GM21390 (cell line): ENCODE measurements around the gene SMYD1.
"Not testable (repeated sequence)": the region's sequence is repeated elsewhere in the genome, so short reads cannot be mapped to it uniquely, and the experiment has no call there.

Source experiments
- ATAC-seq: cut with Tn5 transposase; IDR thresholded peaks from one replicate; pipeline ENCODE4 v1.9.1; 2021; ENCODE audit not compliant: unreplicated experiment

The SMYD1 gene

GRCh38 chr2:88067598-88067997, at the start of gene SMYD1:
SMYD1 (plus strand) TSS chr2:88067825; CDS start chr2:88067865, 40 bp downstream.
- no peak for ATAC-seq

- ATAC-seq, result not testable (repeated sequence)
Measured at GRCh38 chr2:88018077-88018805, 49.4 kb upstream of the SMYD1 start.

DNA sequence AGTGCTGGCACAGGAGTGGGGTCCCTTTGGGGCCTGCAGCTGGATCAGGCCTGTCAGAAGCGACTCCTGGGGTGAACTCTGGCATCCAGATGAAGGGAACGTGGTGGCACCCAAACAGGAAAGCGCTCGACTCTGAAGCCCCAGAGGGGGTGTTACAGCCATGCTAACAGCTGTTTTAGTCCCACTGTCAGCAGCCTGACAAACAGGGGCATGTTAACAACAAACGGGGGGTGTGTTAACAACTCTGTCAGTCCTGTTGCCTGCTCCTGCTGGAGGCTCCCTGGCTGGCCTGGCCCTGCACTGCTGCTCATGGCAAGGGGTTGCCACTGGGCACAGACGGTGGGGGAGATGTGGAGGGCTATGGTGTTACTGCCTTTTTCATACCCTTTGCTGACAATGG, 48.7 kb upstream of the SMYD1 start:
- ATAC-seq, result no peak

- no peak for ATAC-seq
Measured at GRCh38 chr2:88019985-88020384, 47.6 kb upstream of the SMYD1 start.

- no peak for ATAC-seq
Measured at GRCh38 chr2:88022669-88022921, 45.0 kb upstream of the SMYD1 start.

- ATAC-seq, result no peak
Measured at GRCh38 chr2:88024509-88024908, 43.1 kb upstream of the SMYD1 start.

DNA sequence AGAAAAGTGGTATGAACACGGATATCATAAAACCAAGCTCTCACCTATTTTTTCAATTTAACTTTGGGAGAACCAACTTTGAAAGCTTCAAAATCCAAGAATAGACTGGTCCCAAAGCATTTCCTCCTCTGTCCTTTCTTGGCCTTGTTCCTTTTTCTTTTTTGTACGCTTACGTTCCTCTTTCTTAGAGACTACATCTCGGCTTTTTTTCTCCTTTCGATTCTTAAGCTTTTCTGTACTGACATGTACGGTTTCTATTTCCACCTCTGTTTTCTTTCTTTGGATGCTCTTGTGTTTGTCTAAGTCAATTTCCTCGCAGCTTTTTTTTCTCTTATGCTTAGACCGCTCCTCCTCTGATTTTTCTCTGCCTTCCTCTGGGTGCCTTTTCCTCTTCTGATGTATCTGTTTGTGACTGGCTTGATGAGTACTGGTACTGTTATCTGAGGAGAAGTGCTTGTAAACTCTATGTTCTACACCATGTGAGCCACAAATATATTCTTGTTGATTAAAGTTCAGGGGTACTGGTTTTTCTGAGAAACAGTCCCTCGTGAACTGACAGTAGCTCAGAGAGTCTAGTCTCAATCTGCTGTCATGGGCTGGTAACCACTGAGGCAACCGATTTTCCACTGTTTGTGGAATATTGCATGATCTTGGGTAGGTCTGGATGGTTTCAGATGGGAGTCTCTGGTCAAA, 39.8 kb upstream of the SMYD1 start:
- ATAC-seq, result no peak

GRCh38 chr2:88028931-88029330, 38.7 kb upstream of the SMYD1 start:
- ATAC-seq, result no peak

DNA sequence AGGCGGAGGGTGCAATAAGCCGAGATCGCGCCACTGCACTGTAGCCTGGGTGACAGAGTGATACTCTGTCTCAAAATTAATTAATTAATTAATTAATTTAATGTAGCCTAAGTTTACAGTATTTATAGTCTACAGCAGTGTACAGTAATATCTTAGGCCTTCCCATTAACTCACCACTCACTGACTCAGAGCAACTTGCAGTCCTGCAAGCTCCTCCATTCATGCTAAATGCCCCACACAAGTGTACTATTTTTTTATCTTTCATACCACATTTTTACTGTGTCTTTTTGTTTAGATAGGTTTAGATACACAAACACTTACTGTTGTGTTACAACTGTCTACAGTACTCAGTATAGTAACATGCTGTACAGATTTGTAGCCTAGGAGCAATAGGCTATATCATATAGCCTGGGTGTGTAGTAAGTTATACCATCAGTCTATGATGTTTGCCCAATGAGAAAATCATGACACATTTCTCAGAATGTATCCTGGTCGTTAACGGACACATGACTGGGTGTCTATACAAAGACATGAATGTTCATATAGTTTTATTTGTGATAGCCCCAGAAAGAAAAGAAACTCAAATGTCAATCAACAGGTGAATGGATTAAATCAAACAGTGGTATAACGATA, 35.4 kb upstream of the SMYD1 start:
- no peak for ATAC-seq

DNA sequence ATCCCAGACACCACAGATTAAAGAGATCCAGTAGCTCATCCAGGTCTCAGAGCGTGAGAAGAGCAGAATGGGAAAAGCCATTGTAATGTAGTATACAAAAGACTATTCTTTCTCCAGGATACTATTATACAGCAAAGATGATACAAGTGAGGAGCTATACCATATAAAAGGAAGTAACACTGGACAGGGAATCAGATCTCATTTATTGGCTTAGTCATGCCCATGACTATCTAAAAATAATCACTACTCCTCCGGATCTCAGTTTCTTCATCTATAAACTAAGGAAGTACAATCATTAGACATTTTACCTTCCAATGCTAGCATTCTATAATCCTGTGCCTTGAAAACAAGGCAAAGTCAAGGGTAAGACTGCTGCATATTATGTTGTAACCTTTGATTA, 31.4 kb upstream of the SMYD1 start:
- no peak for ATAC-seq

GRCh38 chr2:88036606-88037005, 31.0 kb upstream of the SMYD1 start:
- no peak for ATAC-seq

DNA sequence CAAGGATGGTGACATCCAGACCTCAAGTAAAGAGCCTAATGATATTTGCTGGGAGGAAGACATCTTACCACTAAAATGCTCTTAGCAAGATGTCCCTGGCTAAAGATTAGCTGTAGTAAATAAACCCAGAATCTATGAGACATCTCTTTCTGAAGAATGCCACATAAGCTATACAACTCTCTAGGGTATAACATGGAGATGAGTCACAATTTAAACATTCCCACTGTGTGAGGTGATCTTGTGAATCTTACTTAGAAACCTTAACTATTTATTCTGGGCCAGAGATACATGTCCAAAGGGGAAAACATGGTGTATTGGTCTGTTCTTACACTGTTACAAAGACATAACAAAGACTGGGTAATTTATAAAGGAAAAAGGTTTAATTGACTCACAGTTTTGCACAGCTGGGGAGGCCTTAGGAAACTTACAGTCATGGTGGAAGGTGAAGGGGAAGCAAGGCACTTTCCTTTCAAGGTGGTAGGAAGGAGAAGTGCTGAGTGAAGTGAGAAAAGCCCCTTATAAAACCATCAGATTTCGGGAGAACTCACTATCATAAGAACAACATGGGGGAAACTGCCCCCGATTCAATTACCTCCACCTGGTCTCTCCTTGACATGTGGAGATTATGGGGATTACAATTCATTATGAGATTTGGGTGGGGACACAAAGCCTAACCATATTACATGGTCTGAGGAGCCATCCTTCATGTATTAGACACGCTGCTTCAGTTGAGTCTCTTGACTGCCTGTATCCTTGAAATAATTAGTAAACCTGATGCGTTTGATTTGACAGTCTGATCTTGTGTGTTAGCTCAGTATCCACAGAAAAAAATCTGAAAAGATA, 29.1 kb upstream of the SMYD1 start:
- ATAC-seq, result no peak

- ATAC-seq, result no peak
Measured at GRCh38 chr2:88042476-88042875, 25.1 kb upstream of the SMYD1 start.

GRCh38 chr2:88045561-88045960, 22.1 kb upstream of the SMYD1 start:
- not testable (repeated sequence) for ATAC-seq

GRCh38 chr2:88048541-88048940, 19.1 kb upstream of the SMYD1 start:
- ATAC-seq, result no peak

GRCh38 chr2:88049622-88050021, 18.0 kb upstream of the SMYD1 start:
- no peak for ATAC-seq

DNA sequence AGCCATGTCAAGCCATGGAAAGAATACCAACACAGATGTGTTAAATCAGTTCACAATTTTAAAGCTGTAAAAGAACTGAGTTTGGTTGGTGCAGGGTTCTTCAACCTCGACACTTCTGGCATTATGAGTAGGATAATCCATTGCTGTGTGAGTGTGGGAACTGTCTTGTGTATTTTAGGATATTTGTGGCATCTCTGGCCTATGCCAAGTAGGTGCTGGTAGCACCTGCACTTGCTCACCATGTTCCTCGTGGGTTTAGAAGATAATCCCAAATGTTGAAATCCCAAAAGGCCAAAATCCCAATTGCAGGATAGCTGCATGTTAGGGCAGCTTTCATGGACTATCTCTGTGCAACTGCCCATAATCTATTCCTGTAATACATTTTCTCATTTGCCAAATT, 15.8 kb upstream of the SMYD1 start:
- ATAC-seq, result no peak

- no peak for ATAC-seq
Measured at GRCh38 chr2:88053296-88053695, 14.3 kb upstream of the SMYD1 start.

- ATAC-seq, result no peak
Measured at GRCh38 chr2:88053934-88054781, 13.5 kb upstream of the SMYD1 start.

- ATAC-seq, result no peak
Measured at GRCh38 chr2:88054782-88055370, 12.7 kb upstream of the SMYD1 start.
